ENCODE measurements around the gene RALGAPA2.
A peak's percentile ranks its signal among the peaks of the same experiment; 100 is the strongest.

GRCh38 chr20:20407891-20408805, 304.3 kb downstream of the RALGAPA2 start:
- TF ChIP-seq CTCF (IDR thresholded peaks at IDR 0.05) (peak in 1 of 4 experiments; percentile 25), POLR2A (IDR thresholded peaks at IDR 0.05) (no peak), POLR2AphosphoS5 (IDR thresholded peaks at IDR 0.05) (no peak)
